ENCODE data around the gene GABRB1.

GABRB1 gene

GRCh38 chr4:47122592-47123291, 91.4 kb downstream of the GABRB1 start:
- DNase-seq, result peak; percentile 15

GRCh38 chr4:47128991-47129390, 97.6 kb downstream of the GABRB1 start:
- no peak for DNase-seq

- DNase-seq, result no peak
These were observed 103.8 kb downstream of the GABRB1 start for GRCh38 chr4:47135210-47135609.

- DNase-seq, result no peak
These were observed 111.9 kb downstream of the GABRB1 start for GRCh38 chr4:47143261-47143660.

GRCh38 chr4:47145630-47146029, 114.3 kb downstream of the GABRB1 start:
- no peak for DNase-seq

- no peak for DNase-seq
These were observed 123.5 kb downstream of the GABRB1 start for GRCh38 chr4:47154816-47155370.

GRCh38 chr4:47155919-47156318, 124.6 kb downstream of the GABRB1 start:
- DNase-seq, result no peak

- DNase-seq, result no peak
These were observed 128.7 kb downstream of the GABRB1 start for GRCh38 chr4:47160095-47160494.

- no peak for DNase-seq
These were observed 136.0 kb downstream of the GABRB1 start for GRCh38 chr4:47167081-47168035.

- no peak for DNase-seq
These were observed 152.7 kb downstream of the GABRB1 start for GRCh38 chr4:47184083-47184482.

GRCh38 chr4:47185761-47186160, 154.4 kb downstream of the GABRB1 start:
- no peak for DNase-seq

- DNase-seq, result no peak
These were observed 156.2 kb downstream of the GABRB1 start for GRCh38 chr4:47187608-47188007.

- DNase-seq, result no peak
These were observed 161.8 kb downstream of the GABRB1 start for GRCh38 chr4:47193179-47193578.

- DNase-seq, result no peak
These were observed 162.8 kb downstream of the GABRB1 start for GRCh38 chr4:47194036-47194737.

- no peak for DNase-seq
These were observed 164.3 kb downstream of the GABRB1 start for GRCh38 chr4:47195706-47196105.

GRCh38 chr4:47198791-47199190, 167.4 kb downstream of the GABRB1 start:
- DNase-seq, result no peak

GRCh38 chr4:47203593-47203992, 172.2 kb downstream of the GABRB1 start:
- DNase-seq, result no peak

GRCh38 chr4:47207555-47207954, 176.2 kb downstream of the GABRB1 start:
- DNase-seq, result no peak

GRCh38 chr4:47209833-47210232, 178.5 kb downstream of the GABRB1 start:
- no peak for DNase-seq

GRCh38 chr4:47210828-47211227, 179.5 kb downstream of the GABRB1 start:
- DNase-seq, result no peak

GRCh38 chr4:47213106-47213505, 181.7 kb downstream of the GABRB1 start:
- DNase-seq, result no peak

- DNase-seq, result no peak
These were observed 182.2 kb downstream of the GABRB1 start for GRCh38 chr4:47213539-47213938.

GRCh38 chr4:47213971-47214370, 182.6 kb downstream of the GABRB1 start:
- no peak for DNase-seq

Data from NCI-H2029 (cell line).